GM23338 (cell line): ENCODE results near the gene FBXO8. TPM values are rescaled to one million over a fixed set of nuclear protein-coding genes. Genes with fewer than 3 reads are reported as not detected.
"Not testable (repeated sequence)": the region's sequence is repeated elsewhere in the genome, so short reads cannot be mapped to it uniquely, and the experiment has no call there.

Experiments
- ATAC-seq: fragments of 200-7000 bp; cut with Tn5 transposase; 3 replicates; pipeline ENCODE4 v1.9.1; 2020
- DNase-seq: peaks from one replicate; pipeline ENCODE4 v3.0.0-alpha.2; 2015; ENCODE audit warnings: low spot score
- H2AFZ ChIP-seq: fragments of 200-600 bp; sonication (generic); 2 replicates; pipeline ENCODE4 v1.8.0; 2016; ENCODE audit warnings: antibody characterized with exemption, mild to moderate bottlenecking, moderate library complexity
- H3F3A ChIP-seq: fragments of 200-600 bp; sonication (generic); replicated peaks from 2 replicates; pipeline ENCODE4 v1.8.0; 2017; ENCODE audit warnings: antibody characterized with exemption, mixed run types, low read depth
- H3K27ac ChIP-seq: fragments of 200-600 bp; sonication (generic); 2 replicates; pipeline ENCODE4 v1.6.1; 2016; ENCODE audit warnings: low read depth
- H3K27me3 ChIP-seq: fragments of 200-600 bp; sonication (generic); 2 replicates; pipeline ENCODE4 v1.8.0; 2016; ENCODE audit warnings: mild to moderate bottlenecking, mixed run types, moderate library complexity; ENCODE audit not compliant: insufficient read depth
- H3K36me3 ChIP-seq: fragments of 200-600 bp; sonication (generic); 2 replicates; pipeline ENCODE4 v1.8.0; 2016; ENCODE audit warnings: mild to moderate bottlenecking; ENCODE audit not compliant: insufficient read depth
- H3K4me1 ChIP-seq: fragments of 200-600 bp; sonication (generic); 2 replicates; pipeline ENCODE4 v1.8.0; 2016; ENCODE audit warnings: mild to moderate bottlenecking, moderate library complexity; ENCODE audit not compliant: insufficient read depth
- H3K4me2 ChIP-seq: fragments of 200-600 bp; sonication (generic); 2 replicates; pipeline ENCODE4 v1.7.1; 2017; ENCODE audit warnings: mixed run types
- H3K4me3 ChIP-seq: fragments of 200-600 bp; sonication (generic); 2 replicates; pipeline ENCODE4 v1.6.1; 2016; ENCODE audit warnings: mixed run types
- H3K79me2 ChIP-seq: fragments of 200-600 bp; sonication (generic); replicated peaks from 2 replicates; pipeline ENCODE4 v1.8.0; 2017; ENCODE audit warnings: mild to moderate bottlenecking; ENCODE audit not compliant: insufficient read depth
- H3K9me2 ChIP-seq: fragments of 200-600 bp; sonication (generic); 2 replicates; pipeline ENCODE4 v1.8.0; 2017; ENCODE audit not compliant: insufficient read depth
- H4K20me1 ChIP-seq: fragments of 200-600 bp; sonication (generic); replicated peaks from 2 replicates; pipeline ENCODE4 v1.8.0; 2017; ENCODE audit warnings: mild to moderate bottlenecking; ENCODE audit not compliant: insufficient read depth
- H3K27ac Mint-ChIP-seq: 2 replicates; pipeline ENCODE4 v1.8.0; 2020; ENCODE audit warnings: inconsistent platforms, mild to moderate bottlenecking, moderate library complexity, mixed read lengths
- H3K27me3 Mint-ChIP-seq: 3 replicates; pipeline ENCODE4 v1.8.0; 2022; ENCODE audit warnings: low read depth, mild to moderate bottlenecking, moderate library complexity, mixed read lengths, inconsistent platforms; ENCODE audit not compliant: insufficient read depth, poor library complexity
- H3K36me3 Mint-ChIP-seq: 3 replicates; pipeline ENCODE4 v1.8.0; 2021; ENCODE audit warnings: low read depth, mild to moderate bottlenecking, inconsistent platforms, moderate library complexity, mixed read lengths
- H3K4me1 Mint-ChIP-seq: 3 replicates; pipeline ENCODE4 v1.8.0; 2020; ENCODE audit warnings: mild to moderate bottlenecking, inconsistent platforms, mixed read lengths
- H3K4me3 Mint-ChIP-seq: 3 replicates; pipeline ENCODE4 v1.8.0; 2021; ENCODE audit warnings: moderate library complexity, mild to moderate bottlenecking, inconsistent platforms, mixed read lengths
- H3K9me3 Mint-ChIP-seq: 3 replicates; pipeline ENCODE4 v1.8.0; 2020; ENCODE audit warnings: moderate library complexity, mild to moderate bottlenecking, inconsistent platforms, mixed read lengths
- STAT1 ChIP-seq: IDR thresholded peaks from one replicate; pipeline ENCODE4 v1.6.1; 2016; ENCODE audit warnings: antibody characterized with exemption; ENCODE audit not compliant: unreplicated experiment
- polyA plus RNA-seq: library from polyadenylated mRNA; unstranded; fragments of >200 nt; fragmentation: Nextera tagmentation; extraction: Ambion mirVana; gene quantifications from 2 replicates; pipeline ENCODE4 v1.2.1, GENCODE V29; 2016
- total RNA-seq: library from RNA; depleted of rRNA; stranded (reverse); fragments of >200 nt; shearing (Covaris generic); gene quantifications from 2 replicates; pipeline ENCODE4 v1.2.3, GENCODE V29; 2014
- TF ChIP-seq, protein P1 (sequence below): IDR thresholded peaks from one replicate; pipeline ENCODE4 v1.6.1; 2018; ENCODE audit warnings: antibody characterized with exemption; ENCODE audit not compliant: unreplicated experiment
- TF ChIP-seq, protein P2 (sequence below): IDR thresholded peaks from 2 replicates; pipeline ENCODE4 v1.6.1; 2016; ENCODE audit warnings: antibody characterized with exemption
- TF ChIP-seq, protein P3 (sequence below): fragments of 250-450 bp; sonication (Bioruptor Pico); IDR thresholded peaks from 2 replicates; pipeline ENCODE4 v1.5.0; 2020; ENCODE audit warnings: mild to moderate bottlenecking, moderate library complexity

Gene FBXO8
- total and polyA plus RNA-seq, 2 experiments from 2014 or later = 5.8 to 7.9 TPM

DNA sequence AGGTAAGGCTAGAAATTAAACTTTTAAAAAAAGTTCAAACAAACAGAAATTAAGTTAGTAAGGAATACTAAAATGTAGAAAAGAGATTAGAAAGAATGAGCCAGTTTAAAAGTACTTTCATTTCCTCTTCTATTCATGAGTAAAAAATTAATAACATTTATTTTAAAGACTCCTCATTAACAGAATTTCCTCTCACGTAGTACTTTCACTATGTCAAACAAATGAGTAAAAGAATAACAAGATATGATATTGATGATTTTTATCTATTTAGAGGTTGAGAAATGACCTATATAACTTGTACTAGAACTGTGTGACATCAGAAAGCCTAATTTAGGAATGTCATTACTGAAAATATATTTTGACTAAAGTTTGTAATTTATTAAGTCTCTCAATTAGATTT lies 22.0 kb downstream of the FBXO8 start:
- H3F3A ChIP-seq, H3K27ac Mint-ChIP-seq, H3K27ac ChIP-seq, H3K4me1 Mint-ChIP-seq, H3K9me2 ChIP-seq, H3K4me3 Mint-ChIP-seq, H3K9me3 Mint-ChIP-seq, H3K4me1 ChIP-seq, H2AFZ ChIP-seq, DNase-seq, H3K4me3 ChIP-seq, H3K36me3 Mint-ChIP-seq, H3K36me3 ChIP-seq, ATAC-seq, H4K20me1 ChIP-seq, H3K27me3 Mint-ChIP-seq, H3K79me2 ChIP-seq, H3K4me2 ChIP-seq, H3K27me3 ChIP-seq: not testable (repeated sequence)

DNA sequence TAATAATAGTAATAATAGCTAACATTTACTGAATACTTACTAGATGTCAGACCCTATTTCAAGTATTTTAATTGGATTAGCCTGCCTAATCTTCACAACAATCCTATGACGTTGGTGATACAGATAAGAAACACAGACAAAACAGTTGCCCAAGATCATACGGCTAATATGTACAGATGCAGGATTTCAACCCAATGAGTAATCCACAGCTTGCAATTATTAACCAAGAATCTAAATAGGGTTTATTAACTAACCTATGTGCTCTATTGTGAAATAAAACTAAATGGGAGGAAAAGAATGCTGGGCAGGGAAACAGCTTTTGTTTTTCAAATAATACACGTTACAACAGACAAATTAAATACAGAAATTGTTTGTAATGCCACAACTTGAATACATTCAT lies 23.4 kb downstream of the FBXO8 start:
- no peak overlapping the region for H3K27ac ChIP-seq
- TF ChIP-seq, protein P1, sequence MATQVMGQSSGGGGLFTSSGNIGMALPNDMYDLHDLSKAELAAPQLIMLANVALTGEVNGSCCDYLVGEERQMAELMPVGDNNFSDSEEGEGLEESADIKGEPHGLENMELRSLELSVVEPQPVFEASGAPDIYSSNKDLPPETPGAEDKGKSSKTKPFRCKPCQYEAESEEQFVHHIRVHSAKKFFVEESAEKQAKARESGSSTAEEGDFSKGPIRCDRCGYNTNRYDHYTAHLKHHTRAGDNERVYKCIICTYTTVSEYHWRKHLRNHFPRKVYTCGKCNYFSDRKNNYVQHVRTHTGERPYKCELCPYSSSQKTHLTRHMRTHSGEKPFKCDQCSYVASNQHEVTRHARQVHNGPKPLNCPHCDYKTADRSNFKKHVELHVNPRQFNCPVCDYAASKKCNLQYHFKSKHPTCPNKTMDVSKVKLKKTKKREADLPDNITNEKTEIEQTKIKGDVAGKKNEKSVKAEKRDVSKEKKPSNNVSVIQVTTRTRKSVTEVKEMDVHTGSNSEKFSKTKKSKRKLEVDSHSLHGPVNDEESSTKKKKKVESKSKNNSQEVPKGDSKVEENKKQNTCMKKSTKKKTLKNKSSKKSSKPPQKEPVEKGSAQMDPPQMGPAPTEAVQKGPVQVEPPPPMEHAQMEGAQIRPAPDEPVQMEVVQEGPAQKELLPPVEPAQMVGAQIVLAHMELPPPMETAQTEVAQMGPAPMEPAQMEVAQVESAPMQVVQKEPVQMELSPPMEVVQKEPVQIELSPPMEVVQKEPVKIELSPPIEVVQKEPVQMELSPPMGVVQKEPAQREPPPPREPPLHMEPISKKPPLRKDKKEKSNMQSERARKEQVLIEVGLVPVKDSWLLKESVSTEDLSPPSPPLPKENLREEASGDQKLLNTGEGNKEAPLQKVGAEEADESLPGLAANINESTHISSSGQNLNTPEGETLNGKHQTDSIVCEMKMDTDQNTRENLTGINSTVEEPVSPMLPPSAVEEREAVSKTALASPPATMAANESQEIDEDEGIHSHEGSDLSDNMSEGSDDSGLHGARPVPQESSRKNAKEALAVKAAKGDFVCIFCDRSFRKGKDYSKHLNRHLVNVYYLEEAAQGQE = no peak
- TF ChIP-seq, protein P2, sequence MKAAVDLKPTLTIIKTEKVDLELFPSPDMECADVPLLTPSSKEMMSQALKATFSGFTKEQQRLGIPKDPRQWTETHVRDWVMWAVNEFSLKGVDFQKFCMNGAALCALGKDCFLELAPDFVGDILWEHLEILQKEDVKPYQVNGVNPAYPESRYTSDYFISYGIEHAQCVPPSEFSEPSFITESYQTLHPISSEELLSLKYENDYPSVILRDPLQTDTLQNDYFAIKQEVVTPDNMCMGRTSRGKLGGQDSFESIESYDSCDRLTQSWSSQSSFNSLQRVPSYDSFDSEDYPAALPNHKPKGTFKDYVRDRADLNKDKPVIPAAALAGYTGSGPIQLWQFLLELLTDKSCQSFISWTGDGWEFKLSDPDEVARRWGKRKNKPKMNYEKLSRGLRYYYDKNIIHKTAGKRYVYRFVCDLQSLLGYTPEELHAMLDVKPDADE = no peak
- TF ChIP-seq, protein P3, sequence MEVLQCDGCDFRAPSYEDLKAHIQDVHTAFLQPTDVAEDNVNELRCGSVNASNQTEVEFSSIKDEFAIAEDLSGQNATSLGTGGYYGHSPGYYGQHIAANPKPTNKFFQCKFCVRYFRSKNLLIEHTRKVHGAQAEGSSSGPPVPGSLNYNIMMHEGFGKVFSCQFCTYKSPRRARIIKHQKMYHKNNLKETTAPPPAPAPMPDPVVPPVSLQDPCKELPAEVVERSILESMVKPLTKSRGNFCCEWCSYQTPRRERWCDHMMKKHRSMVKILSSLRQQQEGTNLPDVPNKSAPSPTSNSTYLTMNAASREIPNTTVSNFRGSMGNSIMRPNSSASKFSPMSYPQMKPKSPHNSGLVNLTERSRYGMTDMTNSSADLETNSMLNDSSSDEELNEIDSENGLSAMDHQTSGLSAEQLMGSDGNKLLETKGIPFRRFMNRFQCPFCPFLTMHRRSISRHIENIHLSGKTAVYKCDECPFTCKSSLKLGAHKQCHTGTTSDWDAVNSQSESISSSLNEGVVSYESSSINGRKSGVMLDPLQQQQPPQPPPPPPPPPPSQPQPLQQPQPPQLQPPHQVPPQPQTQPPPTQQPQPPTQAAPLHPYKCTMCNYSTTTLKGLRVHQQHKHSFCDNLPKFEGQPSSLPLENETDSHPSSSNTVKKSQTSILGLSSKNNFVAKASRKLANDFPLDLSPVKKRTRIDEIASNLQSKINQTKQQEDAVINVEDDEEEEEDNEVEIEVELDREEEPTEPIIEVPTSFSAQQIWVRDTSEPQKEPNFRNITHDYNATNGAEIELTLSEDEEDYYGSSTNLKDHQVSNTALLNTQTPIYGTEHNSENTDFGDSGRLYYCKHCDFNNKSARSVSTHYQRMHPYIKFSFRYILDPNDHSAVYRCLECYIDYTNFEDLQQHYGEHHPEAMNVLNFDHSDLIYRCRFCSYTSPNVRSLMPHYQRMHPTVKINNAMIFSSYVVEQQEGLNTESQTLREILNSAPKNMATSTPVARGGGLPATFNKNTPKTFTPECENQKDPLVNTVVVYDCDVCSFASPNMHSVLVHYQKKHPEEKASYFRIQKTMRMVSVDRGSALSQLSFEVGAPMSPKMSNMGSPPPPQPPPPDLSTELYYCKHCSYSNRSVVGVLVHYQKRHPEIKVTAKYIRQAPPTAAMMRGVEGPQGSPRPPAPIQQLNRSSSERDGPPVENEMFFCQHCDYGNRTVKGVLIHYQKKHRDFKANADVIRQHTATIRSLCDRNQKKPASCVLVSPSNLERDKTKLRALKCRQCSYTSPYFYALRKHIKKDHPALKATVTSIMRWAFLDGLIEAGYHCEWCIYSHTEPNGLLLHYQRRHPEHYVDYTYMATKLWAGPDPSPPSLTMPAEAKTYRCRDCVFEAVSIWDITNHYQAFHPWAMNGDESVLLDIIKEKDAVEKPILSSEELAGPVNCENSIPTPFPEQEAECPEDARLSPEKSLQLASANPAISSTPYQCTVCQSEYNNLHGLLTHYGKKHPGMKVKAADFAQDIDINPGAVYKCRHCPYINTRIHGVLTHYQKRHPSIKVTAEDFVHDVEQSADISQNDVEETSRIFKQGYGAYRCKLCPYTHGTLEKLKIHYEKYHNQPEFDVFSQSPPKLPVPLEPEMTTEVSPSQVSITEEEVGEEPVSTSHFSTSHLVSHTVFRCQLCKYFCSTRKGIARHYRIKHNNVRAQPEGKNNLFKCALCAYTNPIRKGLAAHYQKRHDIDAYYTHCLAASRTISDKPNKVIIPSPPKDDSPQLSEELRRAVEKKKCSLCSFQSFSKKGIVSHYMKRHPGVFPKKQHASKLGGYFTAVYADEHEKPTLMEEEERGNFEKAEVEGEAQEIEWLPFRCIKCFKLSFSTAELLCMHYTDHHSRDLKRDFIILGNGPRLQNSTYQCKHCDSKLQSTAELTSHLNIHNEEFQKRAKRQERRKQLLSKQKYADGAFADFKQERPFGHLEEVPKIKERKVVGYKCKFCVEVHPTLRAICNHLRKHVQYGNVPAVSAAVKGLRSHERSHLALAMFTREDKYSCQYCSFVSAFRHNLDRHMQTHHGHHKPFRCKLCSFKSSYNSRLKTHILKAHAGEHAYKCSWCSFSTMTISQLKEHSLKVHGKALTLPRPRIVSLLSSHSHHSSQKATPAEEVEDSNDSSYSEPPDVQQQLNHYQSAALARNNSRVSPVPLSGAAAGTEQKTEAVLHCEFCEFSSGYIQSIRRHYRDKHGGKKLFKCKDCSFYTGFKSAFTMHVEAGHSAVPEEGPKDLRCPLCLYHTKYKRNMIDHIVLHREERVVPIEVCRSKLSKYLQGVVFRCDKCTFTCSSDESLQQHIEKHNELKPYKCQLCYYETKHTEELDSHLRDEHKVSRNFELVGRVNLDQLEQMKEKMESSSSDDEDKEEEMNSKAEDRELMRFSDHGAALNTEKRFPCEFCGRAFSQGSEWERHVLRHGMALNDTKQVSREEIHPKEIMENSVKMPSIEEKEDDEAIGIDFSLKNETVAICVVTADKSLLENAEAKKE (CRISPR knock-in tag) = no peak
- no peak for TF ChIP-seq STAT1
- H3K4me2 ChIP-seq = no peak overlapping the region
- H3K9me2 ChIP-seq = no peaks in the 10 kb centered on the region
- H3K27ac Mint-ChIP-seq = peak overlapping the region; percentile 44; the same call in 1 of the 2 replicates
- H3K4me1 ChIP-seq = no peaks in the 10 kb centered on the region
- no peak overlapping the region for H3K4me3 ChIP-seq
- H3K36me3 Mint-ChIP-seq = no peaks in the 10 kb centered on the region
- no peaks in the 10 kb centered on the region for H4K20me1 ChIP-seq
- H3K27me3 Mint-ChIP-seq = no peaks in the 10 kb centered on the region
- no peaks in the 10 kb centered on the region for H3K27me3 ChIP-seq
- H3K79me2 ChIP-seq = no peaks in the 10 kb centered on the region
- no peaks in the 10 kb centered on the region for H3F3A ChIP-seq
- DNase-seq = no peak
- H3K9me3 Mint-ChIP-seq = no peaks in the 10 kb centered on the region
- H3K4me1 Mint-ChIP-seq = no peaks in the 10 kb centered on the region
- ATAC-seq = no peak
- no peak overlapping the region for H3K4me3 Mint-ChIP-seq
- no peaks in the 10 kb centered on the region for H3K36me3 ChIP-seq
- H2AFZ ChIP-seq = no peak overlapping the region
